Measurements from ENCODE around the gene EFHB.

DNA sequence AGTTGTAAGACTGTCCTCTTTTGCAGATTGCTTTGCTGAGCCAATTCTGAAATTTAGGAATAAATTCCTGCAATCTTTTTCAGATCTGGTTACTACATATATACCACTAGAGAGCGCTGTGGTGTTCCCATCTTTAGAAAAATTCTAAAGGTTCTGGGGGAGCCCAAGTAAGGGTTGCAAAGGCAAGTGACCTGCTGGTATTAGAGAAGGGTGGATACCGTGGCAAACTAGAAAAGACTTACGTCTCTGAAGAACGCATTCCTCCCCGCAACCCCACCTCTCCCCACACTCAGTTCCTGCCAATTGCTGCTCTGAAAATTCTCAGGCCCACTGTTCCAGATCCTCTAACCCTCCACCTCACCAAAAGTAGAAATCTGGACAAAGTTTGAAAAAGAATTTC is 48.5 kb downstream of the EFHB start:
- TF ChIP-seq, protein P1, sequence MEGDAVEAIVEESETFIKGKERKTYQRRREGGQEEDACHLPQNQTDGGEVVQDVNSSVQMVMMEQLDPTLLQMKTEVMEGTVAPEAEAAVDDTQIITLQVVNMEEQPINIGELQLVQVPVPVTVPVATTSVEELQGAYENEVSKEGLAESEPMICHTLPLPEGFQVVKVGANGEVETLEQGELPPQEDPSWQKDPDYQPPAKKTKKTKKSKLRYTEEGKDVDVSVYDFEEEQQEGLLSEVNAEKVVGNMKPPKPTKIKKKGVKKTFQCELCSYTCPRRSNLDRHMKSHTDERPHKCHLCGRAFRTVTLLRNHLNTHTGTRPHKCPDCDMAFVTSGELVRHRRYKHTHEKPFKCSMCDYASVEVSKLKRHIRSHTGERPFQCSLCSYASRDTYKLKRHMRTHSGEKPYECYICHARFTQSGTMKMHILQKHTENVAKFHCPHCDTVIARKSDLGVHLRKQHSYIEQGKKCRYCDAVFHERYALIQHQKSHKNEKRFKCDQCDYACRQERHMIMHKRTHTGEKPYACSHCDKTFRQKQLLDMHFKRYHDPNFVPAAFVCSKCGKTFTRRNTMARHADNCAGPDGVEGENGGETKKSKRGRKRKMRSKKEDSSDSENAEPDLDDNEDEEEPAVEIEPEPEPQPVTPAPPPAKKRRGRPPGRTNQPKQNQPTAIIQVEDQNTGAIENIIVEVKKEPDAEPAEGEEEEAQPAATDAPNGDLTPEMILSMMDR (IDR thresholded peaks at IDR 0.05; ENCODE audit: borderline replicate concordance, extremely low read depth, low read length, poor library complexity, severe bottlenecking): peak; percentile 65
- TF ChIP-seq EZH2 (IDR thresholded peaks at IDR 0.05; ENCODE audit: borderline replicate concordance, low read depth, low read length, severe bottlenecking): no peak
